ENCODE data around the gene DDX24. TPM values are rescaled to one million over a fixed set of nuclear protein-coding genes. Genes with fewer than 3 reads are reported as not detected.

DDX24 gene
- polyA plus RNA-seq, 2 of the 4 experiments (the other 2 are of a cell fraction), result 121 to 161 TPM

GRCh38 chr14:94001016-94001415, 80.0 kb downstream of the DDX24 start:
- FAIRE-seq (no peak), ATAC-seq (peak in 1 of 2 experiments; percentile 13; a peak in 3 of 6 replicates), DNase-seq (ENCODE audit: low read depth in 1 of 2, low spot score in 1 of 2) (no peak)
- H3K9me3 ChIP-seq, result no peaks in the 10 kb centered on the region
- POLR2A ChIA-PET, result no interaction called here
- WGBS (ENCODE audit: missing lambda C conversion rate), result 75% methylated on average over 11 of the region's 13 CpGs
- no peak overlapping the region for H3K4me3 ChIP-seq
- TF ChIP-seq CBX8 (IDR thresholded peaks at IDR 0.05) (no peak), POLR2AphosphoS2 (conservative IDR thresholded peaks at IDR 0.05; ENCODE audit: low read length) (no peak), FOSB (CRISPR knock-in tag; IDR thresholded peaks at IDR 0.05) (no peak)
- H3K27ac ChIP-seq, result no peak overlapping the region; a peak in 1 of 6 replicates
- H3K4me2 ChIP-seq, result no peak overlapping the region
- no peaks in the 10 kb centered on the region for H3K4me1 ChIP-seq
- CTCF ChIA-PET, result interaction anchor here (0.5 to 12.5 kb wide), 22 partner anchors 9 to 360 kb away, joined by 3 to 400 read pairs (median 4); no protein-coding TSS in a partner anchor

GRCh38 chr14:94000267-94000666, 80.7 kb downstream of the DDX24 start:
- Histone ChIP-seq H3K4me3 (no peak overlapping the region), H3K4me1 (peaks cover 3% of the 10 kb centered on the region; the same call in 2 of the 3 replicates), H3K4me2 (no peak overlapping the region), H3K9me3 (no peaks in the 10 kb centered on the region), H3K27ac (no peak overlapping the region)
- ATAC-seq (no peak), FAIRE-seq (no peak), DNase-seq (ENCODE audit: low read depth in 1 of 2, low spot score in 1 of 2) (no peak)
- WGBS (ENCODE audit: missing lambda C conversion rate), result 53% methylated on average over 6 of the region's 6 CpGs
- TF ChIP-seq ZFP36 (IDR thresholded peaks at IDR 0.05; ENCODE audit: borderline replicate concordance, partially characterized antibody) (peak; percentile 76), EHMT2 (IDR thresholded peaks at IDR 0.05; ENCODE audit: low read depth) (no peak), HMGXB4 (CRISPR knock-in tag; IDR thresholded peaks at IDR 0.05; ENCODE audit: borderline replicate concordance) (no peak)
- ChIA-PET POLR2A (no interaction called here), CTCF (interaction anchor here (0.7 to 12.5 kb wide), 13 partner anchors 8 to 137 kb away, joined by 3 to 400 read pairs (median 11); no protein-coding TSS in a partner anchor)

- H3K4me3 ChIP-seq, result no peak overlapping the region
- WGBS (ENCODE audit: missing lambda C conversion rate), result 42% methylated on average over 8 of the region's 8 CpGs
- DNase-seq (ENCODE audit: low read depth in 1 of 2, low spot score in 1 of 2) (no peak), ATAC-seq (no peak), FAIRE-seq (no peak)
- peaks cover 10% of the 10 kb centered on the region; the same call in 2 of the 3 replicates for H3K4me1 ChIP-seq
- no peak overlapping the region for H3K27ac ChIP-seq
- H3K9me3 ChIP-seq, result no peaks in the 10 kb centered on the region
- no peak for TF ChIP-seq RCOR1 (IDR thresholded peaks at IDR 0.05; ENCODE audit: low read depth, low read length)
- no peak for TF ChIP-seq GATA3 (IDR thresholded peaks at IDR 0.05; ENCODE audit: borderline replicate concordance)
- no peak for TF ChIP-seq EHMT2 (IDR thresholded peaks at IDR 0.05; ENCODE audit: low read depth)
- TF ChIP-seq FOSB (CRISPR knock-in tag; IDR thresholded peaks at IDR 0.05), result no peak
- no peak for TF ChIP-seq TP53 (CRISPR knock-in tag; IDR thresholded peaks at IDR 0.05)
- TF ChIP-seq MAX (IDR thresholded peaks at IDR 0.05), result no peak
- no peak for TF ChIP-seq ATOH8 (CRISPR knock-in tag; IDR thresholded peaks at IDR 0.05; ENCODE audit: low read depth)
- no peak for TF ChIP-seq CHD4 (IDR thresholded peaks at IDR 0.05; ENCODE audit: borderline replicate concordance)
- no peak for TF ChIP-seq FOSL2 (IDR thresholded peaks at IDR 0.05)
- no peak for TF ChIP-seq FOSL2 (CRISPR knock-in tag; IDR thresholded peaks at IDR 0.05)
- no peak for TF ChIP-seq ZC3H11A (IDR thresholded peaks at IDR 0.05)
- TF ChIP-seq JUN (IDR thresholded peaks at IDR 0.05), result no peak
- no peak for TF ChIP-seq HOXB13 (CRISPR knock-in tag; IDR thresholded peaks at IDR 0.05; ENCODE audit: low read depth)
- TF ChIP-seq KDM5A (IDR thresholded peaks at IDR 0.05), result no peak
- TF ChIP-seq EHF (CRISPR knock-in tag; IDR thresholded peaks at IDR 0.05), result no peak
- no peak for TF ChIP-seq HES2 (IDR thresholded peaks at IDR 0.05)
- POLR2A ChIA-PET, result interaction anchor here (1.0 kb wide), 1 partner anchor 60 kb away, joined by 3 read pairs; no protein-coding TSS in a partner anchor
- H3K4me2 ChIP-seq, result no peak overlapping the region
- CTCF ChIA-PET, result interaction anchor here (0.6 to 12.5 kb wide), 12 partner anchors 10 to 370 kb away, joined by 3 to 400 read pairs (median 5); no protein-coding TSS in a partner anchor
These were observed 81.4 kb downstream of the DDX24 start for GRCh38 chr14:93999573-93999972.

Measured in A549 (cell line).